Head of caudate nucleus (tissue), 42 donors: ENCODE data around the gene DYSF.
A peak's percentile ranks its signal among the peaks of the same experiment; 100 is the strongest.

Experiments used
- DNase-seq, 42 donors: peaks; one replicate each; pipeline versions ENCODE4 v3.0.0 to v3.0.0-alpha.2; 2020 to 2021; ENCODE audit warnings: mixed read lengths in 7 of 42
- intact Hi-C: fragments of 100-400 bp; cut with DNase I; formaldehyde crosslinking; loops from one replicate; pipeline ENCODE4 v1.15.0; 2022

The DYSF gene

DNA sequence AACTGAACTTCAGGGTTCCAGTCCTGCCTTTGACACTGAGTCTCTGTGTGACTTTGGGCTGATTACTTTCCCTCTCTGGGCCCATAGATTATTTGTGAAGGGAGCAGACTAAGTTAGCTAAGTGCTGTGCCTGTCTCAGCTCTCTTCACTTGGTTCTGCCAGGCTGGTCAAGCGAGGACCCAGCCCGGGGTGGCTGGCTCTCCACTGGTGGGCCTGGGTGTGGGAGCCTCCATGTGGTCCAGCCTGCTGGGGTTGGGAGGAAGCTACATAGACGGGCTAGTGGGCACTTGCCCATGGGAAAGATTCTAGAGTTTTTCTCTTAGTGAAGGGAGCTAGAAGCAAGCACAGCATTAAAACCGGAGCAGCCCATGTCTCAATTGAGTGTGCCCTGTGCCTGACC lies 59.0 kb downstream of the DYSF start:
- DNase-seq: no peak

DNA sequence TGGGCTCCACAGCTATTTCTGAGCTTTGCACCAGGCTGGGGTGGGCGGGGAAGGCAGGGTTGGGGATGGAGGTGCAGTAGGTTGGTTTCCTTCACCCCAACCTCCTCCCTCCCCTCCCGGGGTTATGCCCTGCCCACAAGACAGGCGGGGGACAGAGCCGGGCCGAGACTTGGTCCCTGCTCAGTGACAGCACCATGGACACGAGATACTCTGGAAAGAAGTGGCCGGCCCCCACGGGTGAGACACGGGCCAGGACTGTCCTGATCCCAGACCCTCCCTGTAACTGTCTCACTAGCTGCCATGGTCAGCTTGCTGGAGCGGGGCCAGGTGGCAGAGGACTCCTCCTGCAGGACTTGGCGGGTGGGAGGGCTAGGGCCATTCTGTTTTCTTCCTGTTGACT lies 59.7 kb downstream of the DYSF start:
- DNase-seq: no peak
- intact Hi-C loops: loop anchor here (5.0 kb wide), 1 partner anchor 216 kb away; no protein-coding TSS in a partner anchor

More for the DNA sequence above, 59.0 kb downstream of the DYSF start:
- intact Hi-C loops: loop anchor here (5.0 kb wide), 1 partner anchor 215 kb away; no protein-coding TSS in a partner anchor

DNA sequence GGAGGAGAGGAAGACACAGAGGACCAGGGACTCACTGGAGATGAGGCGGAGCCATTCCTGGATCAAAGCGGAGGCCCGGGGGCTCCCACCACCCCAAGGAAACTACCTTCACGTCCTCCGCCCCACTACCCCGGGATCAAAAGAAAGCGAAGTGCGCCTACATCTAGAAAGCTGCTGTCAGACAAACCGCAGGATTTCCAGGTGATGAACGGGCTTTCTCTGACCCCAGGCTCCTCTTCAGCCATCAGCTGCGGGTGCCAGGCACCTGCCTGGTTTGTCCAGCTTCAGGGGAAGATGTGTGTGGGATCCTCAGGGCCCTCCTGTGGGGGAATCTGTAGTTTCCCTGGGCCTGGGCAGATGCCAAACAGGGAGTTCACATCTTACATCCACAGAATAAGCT lies 60.4 kb downstream of the DYSF start:
- DNase-seq: no peak
- intact Hi-C loops: loop anchor here (5.0 kb wide), 1 partner anchor 216 kb away; no protein-coding TSS in a partner anchor

DNA sequence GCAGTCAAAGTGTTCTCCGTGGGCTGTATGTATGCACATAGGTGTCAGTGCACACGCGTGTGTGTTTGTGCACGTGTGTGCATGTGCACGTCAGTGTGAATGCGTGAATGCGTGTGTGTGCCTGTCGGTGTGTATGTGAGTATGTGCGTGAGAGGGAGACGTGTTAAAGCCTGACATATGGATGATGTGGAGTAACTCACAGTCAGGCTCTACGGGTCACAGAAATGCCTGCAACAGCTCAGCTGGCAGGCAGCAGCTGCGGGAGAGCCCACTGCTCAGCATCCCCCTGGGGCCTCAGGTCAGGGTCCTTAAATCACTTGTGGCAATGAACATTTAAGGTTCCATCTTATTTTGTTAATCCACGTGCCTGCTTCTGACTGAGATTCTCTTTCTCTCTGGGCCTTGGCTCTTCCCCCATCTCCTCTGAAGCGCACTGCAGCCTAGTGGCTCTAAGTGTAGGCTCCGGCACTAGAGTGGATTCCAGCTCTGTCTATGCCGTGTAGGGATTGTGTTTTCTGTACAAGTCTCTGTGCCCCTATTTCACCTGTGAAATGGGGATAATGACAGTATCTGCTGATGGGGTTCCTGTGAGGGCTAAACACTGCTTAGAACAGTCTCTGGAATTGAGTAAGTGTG lies 63.0 kb downstream of the DYSF start:
- DNase-seq: no peak
- intact Hi-C loops: no loop called here

DNA sequence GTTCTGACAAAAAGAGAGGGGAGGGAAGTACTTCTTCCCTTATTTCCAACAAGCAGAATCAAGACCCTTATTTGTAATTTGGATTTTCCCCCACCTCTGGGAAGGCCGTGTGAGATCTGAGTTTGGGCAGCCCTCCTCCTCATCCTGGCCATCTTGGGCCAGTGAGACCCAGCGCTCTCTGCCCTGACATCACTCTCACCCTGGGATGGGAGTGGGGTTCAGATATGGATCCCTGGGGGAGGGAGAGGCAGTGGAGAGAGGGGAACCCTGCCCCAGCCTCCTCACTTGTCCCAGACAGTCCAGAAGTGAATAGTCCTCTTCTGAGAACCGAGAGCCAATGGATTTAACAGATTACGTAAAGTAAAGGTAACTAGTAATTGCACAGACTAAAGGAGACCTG lies 64.5 kb downstream of the DYSF start:
- intact Hi-C loops: no loop called here
- DNase-seq: peak in 1 of 42 donors; percentile 26

DNA sequence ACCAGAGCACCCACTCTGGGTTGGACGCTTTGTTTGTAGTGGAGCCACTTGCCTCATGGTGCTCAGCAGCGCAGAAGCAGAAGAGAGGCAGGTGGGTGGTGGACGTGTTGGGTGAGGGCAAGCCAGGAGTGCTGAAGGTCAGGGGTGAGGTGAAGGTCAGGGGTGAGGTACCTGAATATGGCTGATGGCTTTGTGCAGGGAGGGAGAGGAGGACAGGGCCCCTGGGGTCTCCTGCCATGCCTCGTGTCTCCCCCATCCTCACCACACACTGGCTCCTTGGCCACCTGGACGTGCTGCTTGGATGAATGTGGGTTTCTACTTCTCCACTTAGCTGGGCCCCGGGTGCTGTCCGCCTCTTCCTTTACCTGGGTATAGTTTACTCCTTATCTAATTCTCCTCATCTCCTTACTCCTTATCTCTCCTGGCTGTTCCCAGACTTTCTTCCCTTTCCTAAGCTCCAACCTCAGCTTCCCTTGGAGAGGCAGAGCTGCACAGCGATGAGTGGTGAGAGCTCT lies 68.1 kb downstream of the DYSF start:
- no peak for DNase-seq
- intact Hi-C loops: no loop called here

DNA sequence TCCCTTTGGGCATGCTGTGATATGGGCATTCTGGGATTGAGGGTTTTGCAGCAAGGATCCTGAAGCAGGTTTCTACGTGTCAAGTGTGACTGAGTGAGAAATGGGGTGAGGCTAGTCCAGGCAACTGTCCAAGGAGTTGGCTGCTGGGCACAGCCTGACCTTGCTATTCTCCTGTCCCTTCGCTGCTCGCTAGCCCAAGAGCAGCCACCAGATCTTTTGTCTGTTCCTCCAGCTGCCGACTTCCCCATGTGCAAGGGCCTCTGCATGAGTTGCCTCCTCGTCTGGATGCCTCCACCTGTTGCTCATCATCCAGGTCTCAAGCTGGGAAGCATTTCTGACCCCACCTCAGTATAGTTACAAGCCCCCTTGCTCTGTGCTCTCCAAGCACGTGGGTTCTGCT lies 71.1 kb downstream of the DYSF start:
- DNase-seq: no peak
- intact Hi-C loops: no loop called here

DNA sequence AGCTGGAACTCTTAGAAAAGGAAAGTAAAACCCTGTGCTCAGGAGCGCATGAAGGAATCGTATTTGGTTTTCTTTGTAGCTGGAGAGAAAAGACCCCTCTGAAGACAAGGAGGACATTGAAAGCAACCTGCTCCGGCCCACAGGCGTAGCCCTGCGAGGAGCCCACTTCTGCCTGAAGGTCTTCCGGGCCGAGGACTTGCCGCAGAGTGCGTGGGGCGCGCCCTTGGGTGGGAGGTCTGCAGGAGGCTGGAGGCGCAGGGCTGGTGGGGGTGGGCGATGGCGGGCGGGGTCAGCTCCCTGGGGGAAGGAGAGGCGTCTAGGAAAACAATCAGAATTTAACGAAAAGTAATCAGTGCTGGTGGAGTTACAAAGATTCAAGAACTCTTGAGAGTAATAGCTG lies 72.8 kb downstream of the DYSF start:
- DNase-seq: no peak
- intact Hi-C loops: no loop called here

DNA sequence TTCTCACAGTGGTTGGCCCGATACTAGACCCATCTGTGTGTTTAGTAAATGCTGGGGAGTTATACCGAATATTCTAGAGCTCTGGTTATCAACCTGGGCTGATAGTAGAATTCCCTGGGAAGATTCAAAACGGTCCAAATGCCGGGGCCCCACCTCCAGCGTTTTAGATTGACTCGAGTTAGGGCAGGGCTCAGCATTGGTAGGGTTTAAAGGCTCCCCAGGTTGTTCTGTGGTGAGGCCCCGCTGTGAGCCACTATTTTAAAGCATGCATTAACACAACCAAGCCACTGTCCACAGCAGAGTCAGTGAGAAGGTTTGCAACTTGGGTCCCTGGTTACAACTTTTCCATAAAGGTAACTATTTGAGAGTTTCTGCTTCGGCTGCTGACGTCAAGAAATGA lies 73.6 kb downstream of the DYSF start:
- no peak for DNase-seq
- intact Hi-C loops: no loop called here

DNA sequence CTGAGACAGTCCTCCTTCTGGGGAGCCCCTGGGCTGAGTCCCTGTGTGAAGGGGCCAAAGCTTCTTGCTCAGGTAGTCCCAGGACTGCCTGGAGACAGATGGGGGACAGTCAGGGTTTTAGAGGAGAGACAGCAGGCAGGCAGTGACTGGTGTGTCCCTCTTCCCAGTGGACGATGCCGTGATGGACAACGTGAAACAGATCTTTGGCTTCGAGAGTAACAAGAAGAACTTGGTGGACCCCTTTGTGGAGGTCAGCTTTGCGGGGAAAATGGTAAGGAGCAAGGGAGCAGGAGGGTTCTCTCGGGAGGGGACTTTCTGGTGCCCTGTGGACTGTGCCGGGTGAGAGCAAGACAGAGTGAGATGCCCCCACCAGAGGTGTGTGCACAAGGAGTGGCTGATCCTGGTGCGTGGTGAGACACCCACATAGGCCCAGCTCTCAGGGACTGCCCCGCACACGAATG lies 74.8 kb downstream of the DYSF start:
- intact Hi-C loops: no loop called here
- DNase-seq: peak in 1 of 42 donors; percentile 1

DNA sequence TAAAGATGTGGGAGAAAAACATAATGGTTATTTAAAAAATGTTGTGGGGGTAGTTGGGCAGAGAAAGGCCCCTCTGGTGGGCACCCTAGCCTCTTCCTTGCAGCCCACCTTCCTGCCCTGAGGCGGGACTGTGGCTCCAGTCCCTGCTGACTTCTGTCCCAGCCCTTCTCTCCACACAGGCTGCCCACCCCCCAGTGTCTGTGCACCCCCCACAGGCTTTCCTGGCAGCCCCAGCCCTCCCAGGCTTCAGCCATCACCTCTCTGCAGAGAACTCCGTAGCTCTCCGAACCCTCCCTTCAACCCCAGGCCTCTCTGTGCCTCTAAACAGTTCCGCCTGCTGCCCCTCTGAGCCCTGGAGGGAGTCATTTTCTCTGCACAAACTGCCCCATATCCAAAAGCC lies 75.4 kb downstream of the DYSF start:
- no peak for DNase-seq
- intact Hi-C loops: no loop called here

DNA sequence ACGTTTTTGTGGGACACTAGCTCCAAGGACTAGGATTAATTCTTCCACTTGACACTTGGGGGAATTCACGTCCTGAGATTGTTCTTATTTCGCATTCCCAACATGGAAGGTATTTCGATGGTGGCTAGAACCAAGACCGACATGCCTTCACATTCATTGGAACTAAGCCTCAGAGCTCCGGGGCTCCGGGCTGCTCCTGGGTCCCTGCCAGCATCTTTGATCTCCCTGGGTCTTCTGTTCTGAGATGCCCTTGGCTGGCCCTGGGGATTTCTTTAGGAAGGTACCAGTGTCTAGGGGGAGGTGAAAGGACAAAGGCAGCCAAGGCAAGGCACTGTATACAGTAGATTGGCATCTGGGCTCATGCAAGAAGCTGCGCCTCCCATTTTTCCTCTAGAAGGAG lies 76.8 kb downstream of the DYSF start:
- intact Hi-C loops: no loop called here
- peak in 1 of 42 donors; percentile 6 for DNase-seq

DNA sequence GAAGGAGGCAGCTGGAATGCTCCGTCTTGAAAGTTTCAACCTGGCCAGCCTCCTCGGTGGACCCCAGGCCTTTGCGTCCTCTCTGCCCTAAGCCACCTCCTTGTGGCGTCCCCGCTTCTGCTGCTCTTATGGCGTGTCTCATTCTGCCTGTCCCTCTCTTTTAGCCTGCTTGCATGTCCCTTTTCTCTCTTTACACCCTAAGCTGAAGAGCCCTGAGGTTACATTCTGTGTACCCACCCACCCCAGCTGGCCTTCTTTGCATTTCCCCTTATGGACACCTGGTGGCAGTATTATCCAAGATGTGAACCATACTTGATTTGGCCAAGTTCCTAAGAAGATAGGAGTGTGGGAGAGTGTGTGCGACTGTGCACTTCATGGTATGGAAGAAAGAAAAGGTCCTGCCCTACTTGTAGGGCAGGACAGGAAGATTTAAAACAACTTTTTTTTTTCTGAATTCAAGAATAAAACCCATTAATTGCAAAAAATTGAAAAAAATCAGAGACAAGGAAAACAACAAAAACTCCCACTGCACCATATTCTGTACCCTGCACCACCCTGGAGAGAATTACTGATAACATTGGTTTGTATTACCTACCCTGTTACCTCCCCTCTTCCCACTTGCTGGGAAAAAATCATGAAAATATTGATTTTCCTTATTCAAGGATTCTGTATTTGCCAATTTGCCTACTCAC lies 77.4 kb downstream of the DYSF start:
- DNase-seq: peak in 19 of 42 donors; percentile 15 to 66 (median 35)
- intact Hi-C loops: no loop called here

DNA sequence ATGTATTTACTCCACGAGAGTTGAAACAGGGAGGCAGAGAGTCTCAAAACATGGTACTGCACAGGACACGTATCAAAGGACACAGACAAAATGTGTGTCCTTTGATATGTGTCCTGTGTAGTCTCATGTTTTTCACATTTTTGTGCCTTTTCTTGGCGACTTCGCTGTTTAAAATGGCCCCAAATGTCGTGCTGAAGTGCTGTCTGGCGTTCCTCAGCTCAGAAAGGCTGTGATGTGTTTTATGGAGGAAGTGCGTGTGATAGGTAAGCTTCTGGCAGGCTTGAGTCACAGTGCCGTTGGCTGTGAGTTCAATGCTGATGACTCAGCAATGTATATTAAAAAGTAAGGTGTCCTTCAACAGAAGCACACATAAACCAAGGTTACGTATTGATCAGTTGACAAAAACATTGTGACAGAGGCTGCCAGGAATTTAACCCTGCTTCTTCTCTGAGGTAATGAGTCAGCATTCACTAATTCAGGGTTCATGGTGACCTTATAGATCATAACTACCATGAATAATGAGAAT lies 78.2 kb downstream of the DYSF start:
- peak in 1 of 42 donors; percentile 5 for DNase-seq
- intact Hi-C loops: no loop called here

DNA sequence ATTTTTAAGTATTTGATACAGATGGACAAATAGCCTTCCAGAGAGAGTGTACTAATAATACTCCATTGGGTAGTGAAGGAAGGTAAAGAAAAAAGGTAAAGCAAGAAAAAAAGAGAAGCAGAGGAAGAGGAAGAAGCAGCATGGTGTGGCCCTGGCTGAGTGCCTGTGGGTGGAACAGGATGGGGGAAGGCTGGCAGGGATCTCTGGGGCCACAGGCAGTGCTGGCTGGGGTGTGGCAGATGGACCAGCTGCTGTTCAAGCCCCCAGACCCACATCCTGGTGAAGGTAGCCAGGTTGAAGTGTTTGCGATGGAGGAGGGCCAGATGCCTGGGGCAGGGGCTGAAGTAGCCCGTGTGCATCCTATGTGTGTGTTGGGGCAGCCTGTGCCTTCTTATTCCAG lies 79.0 kb downstream of the DYSF start:
- peak in 2 of 42 donors; percentile 4 to 5 for DNase-seq
- intact Hi-C loops: no loop called here

DNA sequence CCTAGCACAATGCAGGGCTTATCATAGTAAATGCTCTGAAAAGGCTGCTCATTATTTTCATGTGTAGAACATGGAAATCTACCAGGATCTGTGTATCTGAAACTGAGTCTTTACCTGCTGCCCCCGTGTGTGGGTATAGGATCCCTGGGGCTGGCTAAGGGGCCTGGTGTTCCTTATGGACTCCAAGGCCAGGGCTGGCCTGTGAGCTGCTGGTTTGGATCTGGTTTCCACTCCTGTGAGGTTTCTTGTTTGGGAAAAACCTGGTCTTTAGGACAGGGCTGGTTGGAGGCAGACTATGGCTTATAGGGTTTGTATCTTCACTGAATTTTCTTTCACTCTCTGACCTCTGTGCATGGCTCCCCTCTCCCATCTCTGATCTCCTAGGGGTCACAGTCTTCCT lies 80.8 kb downstream of the DYSF start:
- intact Hi-C loops: no loop called here
- DNase-seq: peak in 2 of 42 donors; percentile 2 to 12

DNA sequence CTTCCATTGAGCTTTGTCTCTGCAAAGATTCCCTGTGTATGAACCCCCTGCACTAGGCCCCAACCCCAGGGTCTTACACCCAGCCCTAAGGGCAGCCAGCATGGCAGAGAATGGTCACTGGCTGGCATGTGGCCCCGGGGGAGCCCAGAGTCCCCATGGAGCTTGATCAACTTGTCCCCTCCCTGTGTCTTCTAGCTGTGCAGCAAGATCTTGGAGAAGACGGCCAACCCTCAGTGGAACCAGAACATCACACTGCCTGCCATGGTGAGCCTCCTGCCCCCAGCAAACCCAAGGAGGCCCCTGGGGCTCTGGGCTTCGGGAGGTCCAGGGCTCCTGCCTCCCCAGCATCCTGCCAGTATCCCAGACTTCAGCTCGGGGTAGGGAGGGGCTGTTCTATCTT lies 81.5 kb downstream of the DYSF start:
- intact Hi-C loops: no loop called here
- DNase-seq: peak in 2 of 42 donors; percentile 6 to 10

DNA sequence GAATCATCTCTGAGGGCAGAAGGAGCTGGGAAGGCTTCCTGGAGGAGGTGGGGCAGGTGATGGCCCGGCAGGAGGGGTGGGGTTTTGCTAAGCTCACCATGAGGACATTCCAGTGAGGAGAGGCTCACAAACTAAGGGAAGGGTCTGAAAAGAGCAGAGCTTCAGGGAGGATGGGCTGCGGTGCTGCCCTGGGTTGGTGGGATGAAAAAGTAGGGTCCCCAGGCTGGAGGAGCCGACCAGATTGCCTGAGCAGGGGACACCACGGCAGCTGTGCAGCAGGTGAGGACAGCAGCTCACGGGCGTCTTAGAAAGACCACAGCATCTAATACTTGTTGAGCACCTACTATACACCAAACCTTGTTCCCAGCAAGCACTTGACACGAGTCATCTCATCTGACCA lies 82.2 kb downstream of the DYSF start:
- intact Hi-C loops: no loop called here

DNA sequence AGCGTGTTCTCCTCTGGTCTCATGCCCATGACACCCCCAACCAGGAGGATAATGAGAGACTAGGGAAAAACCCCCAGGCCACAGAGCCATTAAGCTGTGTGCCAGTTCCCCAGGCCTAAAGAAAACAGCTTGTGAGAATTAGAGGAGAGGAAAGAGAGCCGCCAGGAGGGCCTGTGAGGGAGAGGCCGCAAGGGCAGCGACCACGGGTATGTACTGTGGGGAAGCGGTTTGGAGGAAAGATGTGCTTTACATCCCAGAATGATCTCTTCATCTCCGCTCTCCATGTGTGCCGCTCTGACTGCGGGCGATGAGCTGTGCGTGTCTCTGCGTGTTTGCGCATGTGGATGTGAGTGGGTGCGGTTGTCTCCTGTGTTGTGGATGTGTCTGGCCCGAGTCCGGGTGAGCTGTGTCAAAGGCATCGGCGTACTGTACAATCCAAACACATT lies 82.9 kb downstream of the DYSF start:
- intact Hi-C loops: no loop called here
- DNase-seq: peak in 2 of 42 donors; percentile 1 to 14

More for the DNA sequence above, 82.2 kb downstream of the DYSF start:
- DNase-seq: peak in 2 of 42 donors; percentile 3 to 5

DNA sequence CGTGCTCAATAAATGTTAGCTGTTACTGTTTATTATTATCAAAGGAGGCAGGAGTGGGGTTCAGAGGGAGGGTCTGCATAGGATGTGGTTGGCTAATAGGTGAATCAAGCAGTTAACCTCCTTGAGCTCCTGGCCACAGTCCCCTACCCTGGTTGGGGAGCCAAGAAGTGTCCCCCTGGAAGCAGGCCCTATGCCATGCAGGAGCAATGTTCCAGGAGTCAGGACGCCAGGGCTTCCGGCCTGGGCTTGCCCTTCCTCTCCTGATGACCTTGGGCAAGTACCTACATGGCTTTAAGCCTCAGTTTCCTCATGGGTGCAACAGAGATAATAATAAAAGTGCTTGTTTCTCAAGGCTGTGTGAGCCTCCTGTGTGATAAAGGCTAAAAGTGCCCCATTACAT lies 84.9 kb downstream of the DYSF start:
- intact Hi-C loops: no loop called here
- peak in 2 of 42 donors; percentile 3 to 12 for DNase-seq
